Heart left ventricle (tissue), 16 donors: ENCODE results near the gene L3MBTL1. TPM values are rescaled to one million over a fixed set of nuclear protein-coding genes. Genes with fewer than 3 reads are reported as not detected.

Experiments used
- ATAC-seq, 4 donors: fragments of 200-7000 bp; cut with Tn5 transposase; one replicate each; pipeline ENCODE4 v1.9.1; 2020 to 2022; ENCODE audit warnings: moderate library complexity in 4 of 4, mild to moderate bottlenecking in 3 of 4, moderate number of reproducible peaks in 1 of 4
- DNase-seq, 5 donors: peaks; one replicate each; pipeline ENCODE4 v3.0.0-alpha.2; 2020
- H3K27ac ChIP-seq, 12 donors: fragments of 200-600 bp; sonication (generic) in 4 of 12; one replicate each; pipeline versions ENCODE4 v1.5.0 to v1.8.0; 2016 to 2022; ENCODE audit warnings: mild to moderate bottlenecking in 2 of 12
- H3K27me3 ChIP-seq, 9 donors: fragments of 200-600 bp; sonication (generic) in 2 of 9; one replicate each; pipeline versions ENCODE4 v1.5.1 to v1.8.0; 2016 to 2022; ENCODE audit warnings: mild to moderate bottlenecking in 3 of 9
- H3K36me3 ChIP-seq, 9 donors: fragments of 200-600 bp; sonication (generic) in 2 of 9; one replicate each; pipeline versions ENCODE4 v1.5.0 to v1.8.0; 2018 to 2022; ENCODE audit warnings: mild to moderate bottlenecking in 2 of 9
- H3K4me1 ChIP-seq, 12 donors: fragments of 200-600 bp; sonication (generic) in 4 of 12; one replicate each; pipeline versions ENCODE4 v1.5.0 to v1.8.0; 2016 to 2022; ENCODE audit warnings: mild to moderate bottlenecking in 3 of 12
- H3K4me3 ChIP-seq, 12 donors: fragments of 200-600 bp; sonication (generic) in 4 of 12; one replicate each; pipeline versions ENCODE4 v1.5.0 to v1.8.0; 2017 to 2022; ENCODE audit warnings: mild to moderate bottlenecking in 9 of 12, moderate library complexity in 4 of 12
- H3K9me3 ChIP-seq, 12 donors: fragments of 200-600 bp; sonication (generic) in 4 of 12; one replicate each; pipeline versions ENCODE4 v1.5.0 to v1.8.0; 2016 to 2022; ENCODE audit warnings: mild to moderate bottlenecking in 1 of 12
- POLR2A ChIP-seq, 2 donors: fragments of 450-650 bp; IDR thresholded peaks; one replicate each; pipeline ENCODE4 v1.6.1; 2017; ENCODE audit warnings: antibody characterized with exemption in 2 of 2, mild to moderate bottlenecking in 2 of 2, moderate library complexity in 2 of 2
- WGBS, 4 donors: extraction: QIAGEN DNeasy Blood & Tissue Kit in 2 of 4; methylation state at CpG; one replicate each; pipeline versions ENCODE4 v1.1.5 to v1.1.7; 2013 to 2018; 5-methylcytosine and 5-hydroxymethylcytosine counted together
- intact Hi-C, 10 donors: fragments of 100-400 bp; cut with DNase I; formaldehyde crosslinking; loops; one replicate each; pipeline versions ENCODE4 v1.11.1 to v1.14.2; 2022
- polyA plus RNA-seq, 2 donors: library from polyadenylated mRNA; stranded (reverse); fragments of 200-250 nt; gene quantifications; one replicate each; pipeline ENCODE4 v1.2.3, GENCODE V29; 2013
- total RNA-seq, 9 donors: library from RNA; depleted of rRNA in 2 of 9; stranded (reverse); fragments of >200 nt in 2 of 9; fragmentation: NEBNext Ultra II Directional in 3 of 9; extraction: Animal tissue kit (Norgen Biotek cat#: 25700) in 3 of 9; gene quantifications; one replicate each; pipeline versions ENCODE4 v1.1.0 to v1.2.4, GENCODE V29; 2016 to 2023
- TF ChIP-seq, protein P1 (sequence below), 12 donors: fragments of 200-600 bp; sonication (generic) in 4 of 12; IDR thresholded peaks; one replicate each; pipeline versions ENCODE4 v1.5.0 to v1.8.0; 2018 to 2022; ENCODE audit warnings: antibody characterized with exemption in 12 of 12, mild to moderate bottlenecking in 5 of 12
- donor health status: ischemic (EF 13 %, LVEDD 7.1; RV severe dilation, severe dysfunction).
- donor health status: healthy with polysubstance abuse.
- donor health status: DM: no; HTN: yes; CAD: no.
- donor health status: DM: no; HTN: no; CAD: no.
- donor health status: ischemic (EF 25% LVEDD 6.9; RV normal size, moderate dysfunction).
- donor health status: ischemic (EF 25% LVEDD 5.7; RV mildly dilated, moderate dysfunction).
- donor health status: healthy.
- donor health status: DM: yes; HTN: yes; CAD: no.
- donor health status: ischemic (EF 35%, LVEDD 5.7; RV mildly dilated, moderate dysfunction).
- donor health status: nonischemic (EF 11% LVEDD 7.7; RV severe dilation, severe dysfunction).
- donor health status: DM: yes; HTN: yes; CAD: no.
- donor health status: PGD.
- donor health status: ischemic (EF 29% LVEDD 5.4; RV normal size, mild dysfunction).
- donor health status: nonischemic (EF 23%, LVEDD 6.1; RV moderate dilation, normal function).

L3MBTL1 gene
- total and polyA plus RNA-seq, 11 donors, result 1.3 to 6.9 (median 3.8) TPM

DNA sequence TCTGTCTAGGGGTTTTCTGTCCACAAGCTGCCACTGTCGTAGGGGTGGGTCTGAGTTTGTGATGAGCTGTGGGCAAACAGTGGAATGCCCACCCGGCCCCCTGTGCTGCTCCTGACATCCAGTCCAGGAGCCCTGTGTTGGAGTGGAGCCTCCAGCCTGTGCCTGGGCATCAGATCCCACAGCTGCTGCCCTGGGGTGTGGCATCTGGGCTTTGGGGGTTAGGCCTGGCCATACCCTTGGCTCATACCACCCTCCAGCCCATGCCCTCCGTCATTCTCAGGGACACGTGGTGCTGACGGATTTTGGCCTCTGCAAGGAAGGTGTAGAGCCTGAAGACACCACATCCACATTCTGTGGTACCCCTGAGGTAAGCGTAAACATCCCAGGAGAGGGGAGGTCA, 64.3 kb downstream of the L3MBTL1 start:
- TF ChIP-seq, protein P1, sequence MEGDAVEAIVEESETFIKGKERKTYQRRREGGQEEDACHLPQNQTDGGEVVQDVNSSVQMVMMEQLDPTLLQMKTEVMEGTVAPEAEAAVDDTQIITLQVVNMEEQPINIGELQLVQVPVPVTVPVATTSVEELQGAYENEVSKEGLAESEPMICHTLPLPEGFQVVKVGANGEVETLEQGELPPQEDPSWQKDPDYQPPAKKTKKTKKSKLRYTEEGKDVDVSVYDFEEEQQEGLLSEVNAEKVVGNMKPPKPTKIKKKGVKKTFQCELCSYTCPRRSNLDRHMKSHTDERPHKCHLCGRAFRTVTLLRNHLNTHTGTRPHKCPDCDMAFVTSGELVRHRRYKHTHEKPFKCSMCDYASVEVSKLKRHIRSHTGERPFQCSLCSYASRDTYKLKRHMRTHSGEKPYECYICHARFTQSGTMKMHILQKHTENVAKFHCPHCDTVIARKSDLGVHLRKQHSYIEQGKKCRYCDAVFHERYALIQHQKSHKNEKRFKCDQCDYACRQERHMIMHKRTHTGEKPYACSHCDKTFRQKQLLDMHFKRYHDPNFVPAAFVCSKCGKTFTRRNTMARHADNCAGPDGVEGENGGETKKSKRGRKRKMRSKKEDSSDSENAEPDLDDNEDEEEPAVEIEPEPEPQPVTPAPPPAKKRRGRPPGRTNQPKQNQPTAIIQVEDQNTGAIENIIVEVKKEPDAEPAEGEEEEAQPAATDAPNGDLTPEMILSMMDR (IDR thresholded peaks at IDR 0.05), result no peak
- no peak for TF ChIP-seq POLR2A (IDR thresholded peaks at IDR 0.05)
- no peak for ATAC-seq
- no peaks in the 10 kb centered on the region for H3K27me3 ChIP-seq
- H3K36me3 ChIP-seq, result no peaks in the 10 kb centered on the region
- no peak overlapping the region for H3K4me3 ChIP-seq
- no peaks in the 10 kb centered on the region for H3K9me3 ChIP-seq
- no peak overlapping the region for H3K27ac ChIP-seq
- no peak for DNase-seq
- intact Hi-C loops, result no loop called here
- no peaks in the 10 kb centered on the region for H3K4me1 ChIP-seq
- 89 to 92% (median 90%) methylated on average over 6 of the region's 6 CpGs for WGBS, 4 donors

DNA sequence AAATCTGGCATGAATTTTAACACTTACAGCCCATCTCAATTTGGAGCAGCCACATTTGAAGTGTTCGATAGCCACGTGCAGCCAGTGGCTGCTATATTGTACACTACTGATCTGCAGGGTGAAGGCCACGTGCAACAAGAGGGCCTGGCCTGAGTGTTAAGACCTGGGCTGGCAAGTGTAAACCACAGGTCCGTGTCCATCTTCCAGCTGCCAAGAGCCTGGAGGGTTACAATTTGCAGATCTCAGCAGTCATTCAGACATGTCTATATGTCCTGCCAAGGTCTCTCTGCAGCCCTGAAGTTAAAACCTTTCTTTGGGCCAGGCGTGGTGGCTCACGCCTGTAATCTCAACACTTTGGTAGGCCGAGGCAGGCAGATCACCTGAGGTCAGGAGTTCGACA, 65.4 kb downstream of the L3MBTL1 start:
- TF ChIP-seq, protein P1 (IDR thresholded peaks at IDR 0.05), result no peak
- TF ChIP-seq POLR2A (IDR thresholded peaks at IDR 0.05), result no peak
- Histone ChIP-seq H3K27ac (no peak overlapping the region), H3K36me3 (no peaks in the 10 kb centered on the region), H3K4me1 (no peaks in the 10 kb centered on the region), H3K27me3 (no peaks in the 10 kb centered on the region), H3K4me3 (no peak overlapping the region), H3K9me3 (no peaks in the 10 kb centered on the region)
- ATAC-seq (no peak), DNase-seq (no peak)
- intact Hi-C loops, result no loop called here
- WGBS, 4 donors, result 90 to 94% (median 92%) methylated on average over 8 of the region's 8 CpGs

DNA sequence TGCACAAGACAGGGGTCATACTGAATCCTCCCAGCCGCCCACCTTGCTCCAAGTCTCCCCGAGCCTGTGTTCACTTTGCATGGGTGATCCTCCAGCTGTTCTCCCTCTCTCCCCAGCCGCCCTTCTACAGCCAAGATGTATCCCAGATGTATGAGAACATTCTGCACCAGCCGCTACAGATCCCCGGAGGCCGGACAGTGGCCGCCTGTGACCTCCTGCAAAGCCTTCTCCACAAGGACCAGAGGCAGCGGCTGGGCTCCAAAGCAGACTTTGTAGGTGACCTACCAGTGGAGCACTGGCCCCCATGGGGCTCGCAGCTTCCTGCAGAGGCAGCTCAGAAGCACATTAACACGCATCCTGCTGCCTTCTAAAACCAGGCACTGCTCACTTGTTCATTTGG, 68.6 kb downstream of the L3MBTL1 start:
- no peak overlapping the region for H3K27ac ChIP-seq
- peak in 2 of 4 donors; percentile 45 to 48 for ATAC-seq
- H3K4me3 ChIP-seq, result no peak overlapping the region
- no peaks in the 10 kb centered on the region for H3K36me3 ChIP-seq
- peak in 4 of 5 donors; percentile 28 to 78 (median 58) for DNase-seq
- no peak for TF ChIP-seq POLR2A (IDR thresholded peaks at IDR 0.05)
- no peaks in the 10 kb centered on the region for H3K9me3 ChIP-seq
- intact Hi-C loops, result no loop called here
- no peaks in the 10 kb centered on the region for H3K27me3 ChIP-seq
- WGBS, 4 donors, result 51 to 76% (median 70%) methylated on average over 10 of the region's 10 CpGs
- H3K4me1 ChIP-seq, result peaks cover 0 to 6% (median 0%) of the 10 kb centered on the region in 12 donors

DNA sequence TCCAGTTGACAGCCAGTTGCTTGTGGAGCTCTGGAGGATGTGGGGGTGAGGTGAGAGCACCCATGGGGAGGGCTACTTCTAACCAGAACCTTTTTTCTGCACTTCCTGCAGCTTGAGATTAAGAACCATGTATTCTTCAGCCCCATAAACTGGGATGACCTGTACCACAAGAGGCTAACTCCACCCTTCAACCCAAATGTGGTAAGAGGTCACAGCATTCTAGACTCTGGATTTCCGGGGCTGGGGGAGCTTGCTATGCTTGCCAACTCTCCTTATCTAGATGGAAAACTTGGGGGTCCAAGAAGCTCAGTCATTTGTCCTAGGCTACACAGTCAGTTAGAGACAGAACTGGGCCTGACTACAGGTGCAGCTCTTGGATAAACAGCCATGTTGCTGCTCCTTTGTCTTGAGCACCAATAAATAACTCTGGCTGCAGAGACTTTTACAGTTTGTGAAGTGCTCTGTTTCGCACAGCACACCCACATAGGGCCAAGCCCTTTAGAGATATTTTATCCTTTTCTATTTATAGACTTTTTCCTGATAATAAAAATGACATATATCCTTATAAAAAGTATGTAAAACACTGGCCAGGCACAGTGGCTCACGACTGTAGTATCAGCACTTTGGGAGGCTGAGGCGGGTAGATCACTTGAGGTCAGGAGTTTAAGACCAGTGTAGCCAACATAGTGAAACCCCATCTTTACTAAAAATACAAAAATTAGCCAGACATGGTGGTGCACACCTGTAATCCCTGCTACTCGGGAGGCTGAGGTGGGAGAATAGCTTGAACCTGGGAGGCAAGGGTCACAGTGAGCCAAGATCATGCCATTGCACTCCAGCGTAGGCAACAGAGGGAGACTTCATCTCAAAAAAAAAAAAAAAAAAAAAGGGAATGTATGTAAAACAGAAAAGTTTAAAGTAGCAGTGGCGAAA, 72.6 kb downstream of the L3MBTL1 start:
- H3K27ac ChIP-seq, result no peak overlapping the region
- no peaks in the 10 kb centered on the region for H3K9me3 ChIP-seq
- intact Hi-C loops, result loop anchor here in 1 of 10 donors (10.0 kb wide), 1 partner anchor 125 kb away; the partner anchor contains the start of gene SRSF6
- DNase-seq, result no peak
- no peaks in the 10 kb centered on the region for H3K36me3 ChIP-seq
- 59 to 72% (median 66%) methylated on average over 7 of the region's 7 CpGs for WGBS, 4 donors
- H3K4me1 ChIP-seq, result peaks cover 0 to 8% (median 0%) of the 10 kb centered on the region in 12 donors
- H3K4me3 ChIP-seq, result no peak overlapping the region
- ATAC-seq, result no peak
- no peak for TF ChIP-seq POLR2A (IDR thresholded peaks at IDR 0.05)
- TF ChIP-seq, protein P1 (IDR thresholded peaks at IDR 0.05), result no peak
- H3K27me3 ChIP-seq, result no peaks in the 10 kb centered on the region
